HG03060 (cell line): Measurements from ENCODE around the gene ZBTB20.
A peak's percentile ranks its signal among the peaks of the same experiment; 100 is the strongest.

Experiments
- ATAC-seq: cut with Tn5 transposase; IDR thresholded peaks from one replicate; pipeline ENCODE4 v1.9.1; 2021; ENCODE audit warnings: low read depth, moderate number of reproducible peaks; ENCODE audit not compliant: unreplicated experiment

The ZBTB20 gene

DNA sequence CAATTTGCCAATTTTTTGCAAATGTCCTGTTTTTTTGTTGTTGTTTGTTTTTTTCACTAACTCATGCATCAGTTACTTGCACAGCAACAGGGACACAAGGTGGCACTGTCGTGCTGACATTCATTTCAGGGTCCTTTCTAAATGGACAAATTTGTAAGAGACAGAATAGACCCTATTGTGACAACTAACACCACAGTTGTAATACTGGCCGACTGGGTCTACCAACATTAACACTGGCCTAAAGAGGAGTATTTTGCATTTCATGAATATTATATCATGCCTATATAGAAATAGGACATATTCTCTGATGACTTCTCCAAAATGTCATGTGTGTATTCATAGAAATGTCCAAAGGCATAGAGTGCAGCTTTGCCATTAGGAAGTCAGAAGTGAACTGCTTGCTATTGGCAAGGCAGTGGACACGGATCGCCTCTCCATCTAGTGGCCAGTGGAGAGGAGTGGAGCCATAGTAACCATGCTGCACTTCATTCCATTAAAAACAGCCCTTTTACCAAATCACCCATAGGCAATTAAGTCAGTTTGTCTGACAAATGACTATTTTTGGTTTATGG, 54.8 kb downstream of the ZBTB20 start:
- peak; percentile 58 for ATAC-seq

DNA sequence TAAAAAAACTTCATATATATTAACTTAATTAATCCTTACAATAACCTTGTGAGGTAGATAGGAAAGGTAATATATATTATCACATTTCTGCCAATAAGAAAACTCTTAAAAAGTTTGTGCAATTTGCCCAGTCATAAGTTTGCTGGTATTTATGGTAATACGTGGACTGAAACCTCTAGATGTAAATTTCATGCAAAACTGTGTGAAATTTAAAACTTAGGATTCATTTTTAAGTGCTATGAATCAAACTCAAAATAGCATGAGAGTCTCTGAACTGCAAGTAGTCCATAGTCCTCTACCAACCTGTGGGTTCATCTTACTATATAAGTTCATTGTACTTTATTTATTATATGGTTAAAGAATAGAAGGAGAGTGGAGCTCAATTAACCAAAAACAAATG, 56.4 kb downstream of the ZBTB20 start:
- ATAC-seq = no peak

- no peak for ATAC-seq
These were observed 57.6 kb downstream of the ZBTB20 start for GRCh38 chr3:115089481-115089880.

GRCh38 chr3:115087512-115087911, 59.6 kb downstream of the ZBTB20 start:
- ATAC-seq = no peak

DNA sequence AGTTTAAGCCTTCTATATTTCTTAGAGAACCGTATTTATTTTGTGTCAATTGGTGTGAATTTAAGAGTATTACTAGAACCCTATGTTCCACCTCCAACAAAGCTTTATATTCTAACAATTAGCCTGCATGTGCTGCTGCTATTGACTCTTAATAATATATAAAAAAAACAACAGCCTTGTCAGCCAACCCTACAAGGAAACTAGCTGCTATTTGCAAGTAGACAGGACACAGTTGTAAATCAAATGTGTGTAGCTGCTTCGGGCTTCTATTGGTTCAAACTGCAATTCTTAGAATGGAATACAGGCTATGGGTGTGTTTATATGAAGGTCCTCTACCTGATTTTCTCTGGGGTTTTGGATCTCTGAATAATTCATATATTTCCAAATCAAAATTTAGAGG, 60.7 kb downstream of the ZBTB20 start:
- ATAC-seq = no peak

DNA sequence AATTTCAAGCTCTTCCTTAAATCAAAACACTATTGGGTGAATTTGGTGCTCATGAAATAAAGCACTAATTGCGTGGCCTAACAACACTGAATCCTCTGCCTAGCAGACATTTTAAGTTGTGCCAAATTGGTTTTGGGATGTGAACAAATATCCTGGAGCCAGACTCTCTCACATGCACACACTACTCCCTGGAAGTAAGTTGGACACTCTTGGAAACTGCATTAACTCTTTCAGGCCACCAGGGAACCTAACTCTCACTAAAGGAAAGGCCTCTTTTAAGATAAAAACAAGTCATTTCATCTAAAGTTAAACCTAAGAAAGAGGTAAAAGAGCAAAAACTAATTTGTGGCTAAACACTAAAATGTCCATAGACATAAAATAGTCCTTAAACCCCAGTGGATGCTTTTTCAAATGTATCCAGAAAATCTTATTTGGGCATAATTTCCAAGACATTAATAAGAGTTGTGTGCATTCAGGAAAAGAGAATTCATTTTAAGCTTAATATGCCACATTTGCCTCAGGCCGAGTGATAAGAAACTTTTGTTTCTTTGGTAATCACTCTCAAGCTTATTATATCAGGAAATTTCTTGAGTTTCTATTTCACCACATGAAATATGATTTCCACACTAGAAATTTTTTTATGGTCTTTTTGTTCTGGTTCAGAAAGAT, 61.8 kb downstream of the ZBTB20 start:
- ATAC-seq = no peak

GRCh38 chr3:115084686-115085085, 62.4 kb downstream of the ZBTB20 start:
- no peak for ATAC-seq

DNA sequence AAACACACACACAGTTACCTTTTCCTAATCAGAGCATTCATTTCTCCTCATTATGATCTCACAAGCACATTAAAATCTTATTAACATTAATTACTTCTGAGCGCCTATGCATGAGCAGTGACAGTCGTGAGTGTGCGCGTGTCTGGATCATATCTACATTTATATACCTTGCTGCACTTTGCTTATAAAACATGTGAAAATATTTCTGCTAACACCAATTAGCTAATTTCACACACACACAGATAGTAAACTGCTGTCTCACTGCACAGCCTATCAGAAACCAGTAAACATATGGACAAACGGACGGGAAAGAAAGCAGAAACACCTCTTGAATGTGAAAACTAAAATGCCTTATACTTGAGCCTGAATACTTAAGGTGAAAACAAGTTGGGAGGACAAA, 64.8 kb downstream of the ZBTB20 start:
- ATAC-seq = no peak

- no peak for ATAC-seq
These were observed 65.6 kb downstream of the ZBTB20 start for GRCh38 chr3:115081444-115081843.

DNA sequence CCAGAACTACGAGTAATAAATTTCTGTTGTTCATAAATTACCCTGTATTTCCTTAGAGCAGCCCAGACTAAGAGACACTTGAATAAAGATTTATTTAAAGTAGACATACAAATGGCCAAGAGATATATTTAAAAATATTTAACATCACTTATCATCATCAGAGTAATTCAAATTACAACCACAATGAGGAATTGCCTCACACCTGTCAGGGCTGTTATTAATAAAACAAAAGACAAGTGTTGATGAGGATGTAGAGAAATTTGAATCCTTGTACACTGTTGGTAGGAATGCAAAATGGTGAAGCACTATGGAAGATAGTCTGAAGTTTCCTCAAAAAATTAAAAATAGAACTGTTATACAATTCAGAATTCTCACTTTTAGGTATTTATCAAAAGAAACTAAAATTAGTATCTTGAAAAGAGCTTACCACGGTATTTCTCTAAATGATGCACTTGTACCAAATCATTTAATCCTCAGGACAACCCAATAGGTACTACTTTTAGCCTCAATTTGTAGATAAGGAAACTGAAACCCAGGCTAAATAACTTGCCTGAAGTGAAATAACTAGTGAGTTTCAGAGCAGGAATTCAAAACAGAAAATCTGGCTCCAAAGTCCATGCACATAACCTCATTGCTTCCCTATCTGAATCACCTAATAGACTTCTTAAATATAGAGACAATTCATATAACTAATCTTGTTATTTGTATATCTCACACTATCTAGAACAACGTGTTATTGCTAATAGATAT, 69.4 kb downstream of the ZBTB20 start:
- ATAC-seq = no peak

GRCh38 chr3:115074502-115074901, 72.6 kb downstream of the ZBTB20 start:
- ATAC-seq = no peak

DNA sequence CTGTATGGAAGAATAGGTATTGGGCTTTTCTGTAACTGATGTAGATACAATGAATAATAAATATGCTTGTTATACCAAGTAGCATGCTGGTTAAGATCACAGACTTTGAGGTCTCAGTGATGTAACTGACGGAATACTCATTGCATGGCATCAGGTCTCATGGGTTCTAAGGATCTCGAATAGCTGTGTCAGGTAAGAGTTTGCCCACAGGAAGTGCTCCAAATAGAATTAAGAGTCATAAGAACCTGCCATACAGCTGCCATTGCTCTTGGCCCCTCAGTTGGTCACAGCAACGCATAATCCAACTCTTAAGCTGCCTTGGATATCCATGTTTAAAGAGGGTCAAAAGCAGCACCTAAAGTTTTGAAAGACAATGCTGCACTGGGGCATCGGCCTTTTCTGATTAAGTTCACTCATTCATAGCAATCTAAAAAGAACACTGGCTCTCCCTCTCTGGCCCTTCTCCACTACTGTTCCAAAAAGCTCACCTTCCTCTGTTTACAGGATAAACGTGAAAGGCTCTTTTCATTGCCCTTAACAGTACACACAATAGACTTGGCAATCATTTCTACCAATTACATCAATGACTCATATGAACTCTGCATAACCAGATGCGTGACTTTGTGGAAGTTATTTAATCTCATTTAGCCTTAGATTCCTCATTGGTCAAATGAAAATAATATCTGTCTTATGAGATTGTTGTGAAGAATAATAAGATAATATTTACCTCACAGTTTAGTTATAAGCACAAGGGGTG, 74.6 kb downstream of the ZBTB20 start:
- no peak for ATAC-seq

GRCh38 chr3:115071601-115072000, 75.5 kb downstream of the ZBTB20 start:
- no peak for ATAC-seq

- no peak for ATAC-seq
These were observed 75.9 kb downstream of the ZBTB20 start for GRCh38 chr3:115071166-115071565.

DNA sequence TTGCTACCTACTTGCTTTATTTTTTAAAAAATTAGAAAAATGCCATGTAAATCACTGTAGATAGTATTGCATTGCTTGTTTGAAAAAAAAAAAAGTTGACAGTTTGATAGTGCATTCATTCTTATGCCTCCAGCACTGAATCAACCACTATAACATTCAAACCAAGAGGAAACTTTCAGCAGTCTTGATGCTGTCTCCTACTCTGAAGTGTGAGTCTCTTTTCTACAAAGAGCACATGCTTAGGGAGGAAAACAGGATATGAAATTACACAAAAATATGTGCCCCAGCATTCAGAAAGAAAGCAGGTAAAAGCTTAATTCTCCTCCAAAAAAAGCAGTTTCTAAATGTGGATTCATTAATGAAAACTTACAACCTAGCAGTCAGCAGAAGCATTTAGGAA, 78.3 kb downstream of the ZBTB20 start:
- ATAC-seq = no peak

- ATAC-seq = no peak
These were observed 84.6 kb downstream of the ZBTB20 start for GRCh38 chr3:115062412-115062956.

GRCh38 chr3:115062009-115062408, 85.1 kb downstream of the ZBTB20 start:
- ATAC-seq = no peak

DNA sequence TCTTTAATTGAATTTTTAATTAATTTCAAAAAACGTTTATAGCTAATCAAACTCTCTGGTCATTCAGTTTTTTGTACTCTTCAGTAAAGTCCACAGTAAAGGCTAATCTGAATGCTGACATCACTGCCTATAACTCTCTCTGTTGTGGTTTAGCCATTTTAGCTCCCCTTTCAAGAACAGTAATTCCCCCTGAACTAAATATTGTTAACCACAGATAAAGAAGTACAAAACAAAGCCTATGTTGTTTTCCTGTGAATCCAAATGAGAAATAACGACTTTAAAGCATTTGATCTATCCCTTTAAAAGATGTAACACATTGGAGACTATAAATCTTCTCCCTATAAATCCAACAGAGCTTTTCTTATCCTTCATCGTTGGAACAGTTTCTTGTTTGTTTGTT, 94.2 kb downstream of the ZBTB20 start:
- no peak for ATAC-seq

GRCh38 chr3:115042351-115042750, 104.7 kb downstream of the ZBTB20 start:
- no peak for ATAC-seq

DNA sequence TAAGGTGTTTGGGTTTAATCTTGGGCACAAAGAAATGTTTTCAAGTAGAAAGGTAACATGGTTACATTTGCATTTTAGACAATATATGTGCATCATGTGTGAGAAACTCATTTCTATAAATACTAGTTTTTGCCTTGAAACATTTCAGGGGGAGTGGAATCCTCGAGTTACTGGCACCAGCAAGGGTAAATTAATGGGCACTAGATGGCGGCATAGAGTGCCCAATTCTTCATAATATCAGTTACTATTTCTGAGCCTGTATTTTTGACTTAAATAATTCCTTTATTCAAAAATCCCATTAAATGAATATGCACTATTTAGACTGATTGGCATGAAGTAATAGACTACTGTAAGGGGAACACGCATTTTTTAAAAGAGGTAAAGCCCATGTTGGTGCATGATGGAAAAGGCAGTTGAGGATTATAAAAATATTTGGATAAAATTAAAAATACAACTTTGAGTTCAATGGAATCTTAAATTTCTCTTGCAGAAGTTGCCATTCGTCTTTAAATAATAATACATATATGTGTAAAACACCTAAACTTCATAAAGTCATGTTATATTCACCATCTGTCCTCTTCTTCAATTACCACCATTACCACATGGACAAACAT, 106.3 kb downstream of the ZBTB20 start:
- no peak for ATAC-seq
